A673 (cell line): ENCODE measurements around the gene CSF2.

Experiments used
- EZH2 ChIP-seq: fragments of 200-600 bp; sonication (generic); IDR thresholded peaks from 2 replicates; pipeline ENCODE4 v1.6.1; 2017; ENCODE audit warnings: borderline replicate concordance, low read depth, mild to moderate bottlenecking, mixed read lengths, antibody characterized with exemption, low read length; ENCODE audit not compliant: poor library complexity, severe bottlenecking
- TF ChIP-seq, protein P1 (sequence below): fragments of 300-800, 200-600 bp; sonication (generic); conservative IDR thresholded peaks from 2 replicates; pipeline ENCODE4 v1.5.1; 2017; ENCODE audit warnings: low read depth, mild to moderate bottlenecking, antibody characterized with exemption, low read length, moderate library complexity, mixed read lengths

DNA sequence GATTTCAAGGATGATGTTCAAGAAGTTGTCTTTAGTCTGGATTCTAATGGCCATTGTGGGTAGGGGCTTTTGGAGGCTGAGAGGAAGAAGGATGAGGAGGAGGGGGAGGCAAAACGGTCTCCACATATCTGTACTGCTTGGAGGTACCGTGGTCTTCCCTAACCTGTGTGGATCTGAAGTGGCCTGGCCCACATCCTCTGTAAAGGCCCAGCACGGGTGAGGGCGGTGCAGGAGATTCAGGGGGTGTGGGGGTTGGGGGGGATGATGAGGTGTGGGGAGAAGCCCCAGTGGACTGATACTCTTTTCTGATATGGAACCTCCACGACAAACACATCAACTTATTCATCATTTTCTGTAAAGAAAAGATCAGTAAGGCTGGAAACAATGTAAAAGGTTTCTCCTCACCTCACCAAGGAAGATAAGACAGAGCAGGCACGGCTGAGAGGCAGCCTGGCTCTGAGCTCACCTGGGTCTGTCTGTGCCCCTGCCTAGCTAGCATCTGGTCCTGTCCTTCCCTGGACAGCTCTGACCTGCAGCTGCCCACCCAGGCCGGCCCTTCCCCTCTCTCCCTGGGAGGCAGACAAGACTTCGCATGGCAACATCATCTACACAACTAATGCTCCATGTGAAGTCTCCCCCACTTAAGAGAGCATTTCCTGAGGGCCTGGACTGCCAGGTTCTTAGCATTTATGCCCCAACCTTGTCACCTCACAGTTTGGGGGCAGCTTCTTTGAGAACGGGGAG, 18.7 kb upstream of the CSF2 start:
- TF ChIP-seq, protein P1, sequence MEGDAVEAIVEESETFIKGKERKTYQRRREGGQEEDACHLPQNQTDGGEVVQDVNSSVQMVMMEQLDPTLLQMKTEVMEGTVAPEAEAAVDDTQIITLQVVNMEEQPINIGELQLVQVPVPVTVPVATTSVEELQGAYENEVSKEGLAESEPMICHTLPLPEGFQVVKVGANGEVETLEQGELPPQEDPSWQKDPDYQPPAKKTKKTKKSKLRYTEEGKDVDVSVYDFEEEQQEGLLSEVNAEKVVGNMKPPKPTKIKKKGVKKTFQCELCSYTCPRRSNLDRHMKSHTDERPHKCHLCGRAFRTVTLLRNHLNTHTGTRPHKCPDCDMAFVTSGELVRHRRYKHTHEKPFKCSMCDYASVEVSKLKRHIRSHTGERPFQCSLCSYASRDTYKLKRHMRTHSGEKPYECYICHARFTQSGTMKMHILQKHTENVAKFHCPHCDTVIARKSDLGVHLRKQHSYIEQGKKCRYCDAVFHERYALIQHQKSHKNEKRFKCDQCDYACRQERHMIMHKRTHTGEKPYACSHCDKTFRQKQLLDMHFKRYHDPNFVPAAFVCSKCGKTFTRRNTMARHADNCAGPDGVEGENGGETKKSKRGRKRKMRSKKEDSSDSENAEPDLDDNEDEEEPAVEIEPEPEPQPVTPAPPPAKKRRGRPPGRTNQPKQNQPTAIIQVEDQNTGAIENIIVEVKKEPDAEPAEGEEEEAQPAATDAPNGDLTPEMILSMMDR, result no peak
- no peak for TF ChIP-seq EZH2
